IMR-90 (cell line): ENCODE results near the gene SMIM36. TPM values are rescaled to one million over a fixed set of nuclear protein-coding genes. Genes with fewer than 3 reads are reported as not detected.

Experiments used
- ATAC-seq: fragments of 200-7000 bp; cut with Tn5 transposase; 2 replicates; pipeline ENCODE4 v1.9.1; 2020; ENCODE audit warnings: low read depth, mild to moderate bottlenecking, moderate library complexity
- BruUV-seq: library from RNA; stranded (reverse); fragments of 400-500 nt; replicated peaks from 2 replicates; lab custom pipeline; 2021; lab: Mats Ljungman, UMichigan
- CTCF ChIA-PET: fragments of 300-600 bp; formaldehyde crosslinking; extraction: SDS; loops from one replicate; lab custom pipeline; 2021; ENCODE audit warnings: antibody characterized with exemption; lab: Yijun Ruan, JAX
- POLR2A ChIA-PET: fragments of 300-600 bp; sonication (Branson Sonifier 250); formaldehyde crosslinking; loops from one replicate; lab custom pipeline; 2022; ENCODE audit warnings: antibody characterized with exemption; ENCODE audit not compliant: unreplicated experiment; lab: Charles Lee
- DNase-seq: peaks from one replicate; pipeline ENCODE4 v3.0.0; 2013
- H2AFZ ChIP-seq: replicated peaks from 2 replicates; pipeline ENCODE3; 2013; ENCODE audit warnings: low read length, mild to moderate bottlenecking; ENCODE audit not compliant: poor library complexity
- H2AK5ac ChIP-seq: 2 replicates; pipeline ENCODE4 v1.6.1; 2013; ENCODE audit warnings: low read depth, low read length, inconsistent platforms
- H2AK9ac ChIP-seq: replicated peaks from 2 replicates; pipeline ENCODE3; 2013; ENCODE audit warnings: mild to moderate bottlenecking, low read depth, low read length, moderate library complexity; ENCODE audit not compliant: poor library complexity
- H2BK120ac ChIP-seq: 2 replicates; pipeline ENCODE4 v1.6.1; 2013; ENCODE audit warnings: low read depth, low read length, inconsistent platforms
- H2BK15ac ChIP-seq: 3 replicates; pipeline ENCODE4 v1.6.1; 2013; ENCODE audit warnings: low read depth, low read length, inconsistent platforms
- H2BK20ac ChIP-seq: 2 replicates; pipeline ENCODE4 v1.6.1; 2013; ENCODE audit warnings: low read depth, mild to moderate bottlenecking, inconsistent platforms, low read length, moderate library complexity
- H2BK5ac ChIP-seq: 2 replicates; pipeline ENCODE4 v1.6.1; 2013; ENCODE audit warnings: mild to moderate bottlenecking, low read depth, low read length, inconsistent platforms; ENCODE audit not compliant: poor library complexity, severe bottlenecking
- H3K14ac ChIP-seq: replicated peaks from 2 replicates; pipeline ENCODE4 v1.6.1; 2013; ENCODE audit warnings: low read depth, low read length, inconsistent platforms
- H3K18ac ChIP-seq: 2 replicates; pipeline ENCODE4 v1.6.1; 2013; ENCODE audit warnings: low read depth, low read length, control low read depth
- H3K23ac ChIP-seq: 2 replicates; pipeline ENCODE4 v1.6.1; 2013; ENCODE audit warnings: low read depth, low read length, inconsistent platforms
- H3K27ac ChIP-seq: 2 replicates; pipeline ENCODE4 v1.5.1; 2013; ENCODE audit warnings: mild to moderate bottlenecking, control low read depth, low read length; ENCODE audit not compliant: insufficient read depth
- H3K27me3 ChIP-seq: 2 replicates; pipeline ENCODE4 v1.6.1; 2013; ENCODE audit warnings: low read length; ENCODE audit not compliant: control insufficient read depth, insufficient read depth
- H3K36me3 ChIP-seq: 2 replicates; pipeline ENCODE4 v1.6.1; 2013; ENCODE audit warnings: low read length, mixed read lengths; ENCODE audit not compliant: control insufficient read depth, insufficient read depth
- H3K4ac ChIP-seq: 2 replicates; pipeline ENCODE4 v1.6.1; 2013; ENCODE audit warnings: low read depth, low read length, inconsistent platforms
- H3K4me1 ChIP-seq: 2 replicates; pipeline ENCODE4 v1.6.1; 2013; ENCODE audit warnings: low read length, mixed read lengths; ENCODE audit not compliant: control insufficient read depth, insufficient read depth
- H3K4me2 ChIP-seq: 2 replicates; pipeline ENCODE4 v1.6.1; 2013; ENCODE audit warnings: low read depth, mild to moderate bottlenecking, control low read depth, low read length, moderate library complexity
- H3K4me3 ChIP-seq: 2 replicates; pipeline ENCODE4 v1.5.1; 2013; ENCODE audit warnings: low read depth, mild to moderate bottlenecking, control low read depth, low read length, moderate library complexity; ENCODE audit not compliant: insufficient read depth
- H3K56ac ChIP-seq: 2 replicates; pipeline ENCODE4 v1.6.1; 2013; ENCODE audit warnings: low read length, inconsistent platforms; ENCODE audit not compliant: insufficient read depth; ENCODE audit errors: extremely low read depth
- H3K79me1 ChIP-seq, 2 experiments: 2 replicates each; pipeline ENCODE4 v1.6.1; 2013; ENCODE audit warnings: low read length in 2 of 2, inconsistent platforms in 1 of 2, low read depth in 1 of 2
- H3K9ac ChIP-seq: 2 replicates; pipeline ENCODE4 v1.6.1; 2013; ENCODE audit warnings: low read depth, low read length, control low read depth
- H3K9me1 ChIP-seq: 2 replicates; pipeline ENCODE4 v1.6.1; 2013; ENCODE audit warnings: low read length, inconsistent platforms; ENCODE audit not compliant: insufficient read depth
- H3K9me3 ChIP-seq: 2 replicates; pipeline ENCODE4 v1.6.1; 2013; ENCODE audit warnings: low read length; ENCODE audit not compliant: control insufficient read depth, insufficient read depth
- H4K20me1 ChIP-seq: 2 replicates; pipeline ENCODE4 v1.6.1; 2013; ENCODE audit warnings: low read length, inconsistent platforms; ENCODE audit not compliant: insufficient read depth
- H4K5ac ChIP-seq: 2 replicates; pipeline ENCODE4 v1.6.1; 2013; ENCODE audit warnings: mild to moderate bottlenecking, low read depth, low read length, control low read depth
- H4K8ac ChIP-seq, 2 experiments: 2 replicates each; pipeline ENCODE4 v1.6.1; 2013; ENCODE audit warnings: low read depth in 2 of 2, low read length in 2 of 2, control low read depth in 1 of 2, inconsistent platforms in 1 of 2
- H4K91ac ChIP-seq: 2 replicates; pipeline ENCODE4 v1.6.1; 2013; ENCODE audit warnings: low read depth, low read length, inconsistent platforms; ENCODE audit not compliant: insufficient read depth
- CTCF ChIP-seq: conservative IDR thresholded peaks from 2 replicates; pipeline ENCODE4 v1.5.1; 2012; ENCODE audit warnings: mild to moderate bottlenecking, low read depth, low read length, improper control_type of control experiment
- POLR2A ChIP-seq: IDR thresholded peaks from 2 replicates; pipeline ENCODE4 v1.6.1; 2012; ENCODE audit warnings: mild to moderate bottlenecking, low read depth, low read length
- RAD21 ChIP-seq: IDR thresholded peaks from 2 replicates; pipeline ENCODE4 v1.6.1; 2012; ENCODE audit warnings: low read length, improper control_type of control experiment
- RCOR1 ChIP-seq: IDR thresholded peaks from 2 replicates; pipeline ENCODE4 v1.6.1; 2012; ENCODE audit warnings: mild to moderate bottlenecking, low read length, improper control_type of control experiment; ENCODE audit not compliant: insufficient replicate concordance
- RFX5 ChIP-seq: IDR thresholded peaks from 2 replicates; pipeline ENCODE4 v1.8.0; 2012; ENCODE audit warnings: low read depth, mild to moderate bottlenecking, low read length, moderate library complexity
- USF2 ChIP-seq: fragments of 150-350 bp; IDR thresholded peaks from 2 replicates; pipeline ENCODE4 v1.6.1; 2017; ENCODE audit warnings: mild to moderate bottlenecking, antibody characterized with exemption, low read length, low read depth
- WGBS, 2 experiments: methylation state at CpG; one replicate each; pipeline versions ENCODE4 v1.1.5 to v1.1.7; 2013; ENCODE audit warnings: missing lambda C conversion rate in 2 of 2; ENCODE audit not compliant: insufficient read length in 1 of 2; ENCODE audit errors: extremely low coverage in 2 of 2; 5-methylcytosine and 5-hydroxymethylcytosine counted together
- dilution Hi-C: fragments of 300-500 bp; cut with HindIII; formaldehyde crosslinking; loops from one replicate; pipeline ENCODE4 v1.14.3; 2018; ENCODE audit warnings: low sequenced_read_pairs; ENCODE audit not compliant: unreplicated experiment
- in situ Hi-C: fragments of 300-500 bp; cut with MboI; formaldehyde crosslinking; loops from 3 replicates; pipeline ENCODE4 v1.14.3; 2019; ENCODE audit warnings: low sequenced_read_pairs, inconsistent platforms, mixed read lengths
- intact Hi-C: fragments of 100-400 bp; cut with micrococcal nuclease; formaldehyde crosslinking; loops from 2 replicates; pipeline ENCODE4 v1.10.0; 2022
- polyA plus RNA-seq, 3 experiments: library from polyadenylated mRNA; depleted of rRNA; stranded (reverse); fragments of >200 nt; gene quantifications; 2 replicates each; pipeline ENCODE4 v1.2.3, GENCODE V29; 2012; ENCODE audit warnings: low replicate concordance in 1 of 3
- total RNA-seq: library from RNA; depleted of rRNA; stranded (reverse); fragments of >200 nt; gene quantifications from 2 replicates; pipeline ENCODE4 v1.2.3, GENCODE V29; 2012

The SMIM36 gene
- total and polyA plus RNA-seq, 2 of the 4 experiments (the other 2 are of a cell fraction): not detected

GRCh38 chr17:55442953-55443683 lies 68.1 kb downstream of the SMIM36 start:
- intact Hi-C loops: no loop called here

More at GRCh38 chr17:55442953-55443683, 68.1 kb downstream of the SMIM36 start:
- Histone ChIP-seq H3K4me2 (peak overlapping the region; percentile 22), H3K79me1 (no peaks in the 10 kb centered on the region), H2BK20ac (peak overlapping the region; percentile 57; the same call in 1 of the 2 replicates), H4K5ac (peak overlapping the region; percentile 16; the same call in 1 of the 2 replicates), H3K56ac (no peak overlapping the region), H2AFZ (no peak overlapping the region), H4K91ac (peak overlapping the region; percentile 48; the same call in 1 of the 2 replicates), H2BK5ac (no peak overlapping the region), H3K27ac (peak overlapping the region; percentile 53; the same call in 1 of the 2 replicates), H3K9me3 (no peaks in the 10 kb centered on the region), H2BK15ac (peak overlapping the region; percentile 47; the same call in 1 of the 3 replicates), H2BK120ac (peak overlapping the region; percentile 71), H3K36me3 (no peaks in the 10 kb centered on the region), H3K14ac (peak overlapping the region; percentile 60), H4K8ac (peak overlapping the region in 1 of 2 experiments; percentile 73; a peak in 2 of 4 replicates), H3K4me3 (no peak overlapping the region), H2AK9ac (no peak overlapping the region), H3K18ac (peak overlapping the region; percentile 76), H2AK5ac (peak overlapping the region; percentile 41; the same call in 1 of the 2 replicates), H3K23ac (no peak overlapping the region), H3K9ac (no peak overlapping the region), H3K4me1 (peaks cover 18% of the 10 kb centered on the region), H3K9me1 (peaks cover 12% of the 10 kb centered on the region), H3K4ac (peak overlapping the region; percentile 37; the same call in 1 of the 2 replicates), H3K27me3 (no peaks in the 10 kb centered on the region), H4K20me1 (no peaks in the 10 kb centered on the region)
- dilution Hi-C loops (no loop called here), in situ Hi-C loops (no loop called here)
- ChIA-PET POLR2A (interaction anchor here (0.5 kb wide), 1 partner anchor 64 kb away, joined by 3 read pairs; no protein-coding TSS in a partner anchor), CTCF (no interaction called here)
- no TSS peak for BruUV-seq
- WGBS, 2 experiments: no CpG with 5 or more reads among the region's 6 CpGs
- ATAC-seq (peak; percentile 84), DNase-seq (peak; percentile 72)
- TF ChIP-seq RFX5 (no peak), POLR2A (no peak), USF2 (no peak), RCOR1 (no peak), CTCF (no peak), RAD21 (no peak)
